ENCODE measurements around the gene KLHL2. TPM values are rescaled to one million over a fixed set of nuclear protein-coding genes. Genes with fewer than 3 reads are reported as not detected.

KLHL2 gene
- total RNA-seq, 4 donors from 2014 or later: 6.1 to 68.2 (median 26.2) TPM

DNA sequence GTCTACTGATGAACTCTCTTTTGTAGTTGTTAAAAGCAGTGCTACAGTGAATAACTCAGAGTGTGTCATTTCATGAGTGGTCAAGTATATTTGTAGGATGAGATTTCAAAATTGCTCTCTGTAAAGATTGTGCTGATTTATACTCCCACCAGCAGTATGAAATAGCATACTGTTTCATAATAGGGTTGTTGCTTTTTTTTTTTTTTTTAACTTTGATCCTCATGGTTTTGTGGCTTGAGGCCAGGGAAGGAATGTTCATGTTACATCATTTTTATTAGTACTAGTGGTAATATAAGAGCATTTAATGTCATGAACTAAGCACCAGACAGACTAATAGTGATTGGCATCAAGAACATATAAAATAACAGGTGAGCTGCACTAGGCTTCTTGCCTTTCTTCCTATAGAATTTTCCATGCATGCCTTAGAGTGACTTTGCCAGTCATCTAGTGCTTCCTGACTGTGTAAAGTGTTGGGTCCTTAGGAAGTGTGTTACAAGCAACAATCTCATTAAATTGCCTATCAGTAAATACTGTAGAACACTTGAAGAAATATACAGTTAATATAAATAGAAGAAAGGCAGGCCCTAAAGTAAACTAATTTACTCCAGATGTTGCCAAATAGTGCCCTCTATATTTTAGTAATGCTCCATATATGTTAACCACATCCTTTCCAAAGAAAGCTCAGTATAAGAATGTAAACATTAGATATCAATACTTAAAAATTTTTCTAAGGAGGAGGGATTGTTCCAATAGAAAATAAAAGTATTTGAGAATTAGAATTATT lies 81.5 kb downstream of the KLHL2 start:
- TF ChIP-seq, protein P1, sequence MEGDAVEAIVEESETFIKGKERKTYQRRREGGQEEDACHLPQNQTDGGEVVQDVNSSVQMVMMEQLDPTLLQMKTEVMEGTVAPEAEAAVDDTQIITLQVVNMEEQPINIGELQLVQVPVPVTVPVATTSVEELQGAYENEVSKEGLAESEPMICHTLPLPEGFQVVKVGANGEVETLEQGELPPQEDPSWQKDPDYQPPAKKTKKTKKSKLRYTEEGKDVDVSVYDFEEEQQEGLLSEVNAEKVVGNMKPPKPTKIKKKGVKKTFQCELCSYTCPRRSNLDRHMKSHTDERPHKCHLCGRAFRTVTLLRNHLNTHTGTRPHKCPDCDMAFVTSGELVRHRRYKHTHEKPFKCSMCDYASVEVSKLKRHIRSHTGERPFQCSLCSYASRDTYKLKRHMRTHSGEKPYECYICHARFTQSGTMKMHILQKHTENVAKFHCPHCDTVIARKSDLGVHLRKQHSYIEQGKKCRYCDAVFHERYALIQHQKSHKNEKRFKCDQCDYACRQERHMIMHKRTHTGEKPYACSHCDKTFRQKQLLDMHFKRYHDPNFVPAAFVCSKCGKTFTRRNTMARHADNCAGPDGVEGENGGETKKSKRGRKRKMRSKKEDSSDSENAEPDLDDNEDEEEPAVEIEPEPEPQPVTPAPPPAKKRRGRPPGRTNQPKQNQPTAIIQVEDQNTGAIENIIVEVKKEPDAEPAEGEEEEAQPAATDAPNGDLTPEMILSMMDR (IDR thresholded peaks at IDR 0.05): no peak
- H3K4me3 ChIP-seq: no peak overlapping the region
- intact Hi-C loops (cut with DNase I; ENCODE audit: low total_unique reads): no loop called here
- H3K4me1 ChIP-seq: no peaks in the 10 kb centered on the region
- H3K27me3 ChIP-seq: no peaks in the 10 kb centered on the region
- H3K9me3 ChIP-seq: no peaks in the 10 kb centered on the region
- no peak for DNase-seq
- no peaks in the 10 kb centered on the region for H3K36me3 ChIP-seq
- no peak overlapping the region for H3K27ac ChIP-seq

- no peak for DNase-seq
- no peak overlapping the region for H3K27ac ChIP-seq
- H3K4me1 ChIP-seq: no peaks in the 10 kb centered on the region
- H3K9me3 ChIP-seq: no peaks in the 10 kb centered on the region
- TF ChIP-seq, protein P1 (IDR thresholded peaks at IDR 0.05): no peak
- TF ChIP-seq POLR2A (IDR thresholded peaks at IDR 0.05): no peak
- no peaks in the 10 kb centered on the region for H3K27me3 ChIP-seq
- intact Hi-C loops (cut with DNase I; ENCODE audit: low total_unique reads): no loop called here
- H3K4me3 ChIP-seq: no peak overlapping the region
- no peaks in the 10 kb centered on the region for H3K36me3 ChIP-seq
Observed at GRCh38 chr4:165289423-165289785, 82.0 kb downstream of the KLHL2 start.

- DNase-seq: no peak
- Histone ChIP-seq H3K27me3 (no peaks in the 10 kb centered on the region), H3K4me1 (no peaks in the 10 kb centered on the region), H3K4me3 (no peak overlapping the region), H3K9me3 (no peaks in the 10 kb centered on the region), H3K36me3 (no peaks in the 10 kb centered on the region), H3K27ac (no peak overlapping the region)
- intact Hi-C loops (cut with DNase I; ENCODE audit: low total_unique reads): no loop called here
- no peak for TF ChIP-seq POLR2A (IDR thresholded peaks at IDR 0.05)
- TF ChIP-seq, protein P1 (IDR thresholded peaks at IDR 0.05): no peak
Observed at GRCh38 chr4:165293061-165293460, 85.7 kb downstream of the KLHL2 start.

DNA sequence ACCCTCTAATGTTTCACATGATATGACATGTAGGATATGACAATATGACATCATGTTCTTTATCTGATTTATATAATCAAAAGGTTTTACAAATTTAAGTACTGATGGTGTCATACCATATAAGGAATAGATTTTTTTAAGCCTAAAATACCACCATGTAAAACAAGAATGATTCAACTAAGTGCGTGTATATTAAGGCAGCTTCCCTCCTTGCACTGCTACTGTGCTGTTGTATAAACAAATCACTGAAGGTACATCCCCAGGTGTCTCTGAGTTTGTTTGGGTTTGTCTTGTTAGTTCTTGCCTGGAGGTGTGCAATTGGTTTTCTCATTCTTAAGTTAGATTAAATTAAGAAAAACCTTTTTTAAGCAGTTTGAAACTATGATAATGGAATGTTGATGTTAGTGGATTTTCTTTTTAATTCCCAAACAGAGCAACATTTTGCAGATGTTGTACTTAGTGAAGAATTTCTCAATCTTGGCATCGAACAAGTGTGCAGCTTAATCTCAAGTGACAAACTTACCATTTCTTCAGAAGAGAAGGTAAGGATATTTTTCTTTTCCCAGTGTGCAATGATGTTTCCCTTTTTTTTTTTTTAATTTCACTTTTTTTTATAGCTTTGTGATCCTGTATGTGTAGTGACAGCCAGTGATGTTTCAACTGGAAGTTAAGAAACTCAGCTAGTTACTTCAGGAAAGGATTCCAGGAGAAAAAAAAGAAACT lies 86.7 kb downstream of the KLHL2 start:
- intact Hi-C loops (cut with DNase I; ENCODE audit: low total_unique reads): no loop called here
- DNase-seq: no peak
- peak overlapping the region in 1 of 2 donors; percentile 30 for H3K27ac ChIP-seq
- H3K4me3 ChIP-seq: no peak overlapping the region
- TF ChIP-seq, protein P1 (IDR thresholded peaks at IDR 0.05): no peak
- TF ChIP-seq POLR2A (IDR thresholded peaks at IDR 0.05): no peak
- no peaks in the 10 kb centered on the region for H3K36me3 ChIP-seq
- H3K4me1 ChIP-seq: no peaks in the 10 kb centered on the region
- H3K27me3 ChIP-seq: no peaks in the 10 kb centered on the region
- H3K9me3 ChIP-seq: no peaks in the 10 kb centered on the region

DNA sequence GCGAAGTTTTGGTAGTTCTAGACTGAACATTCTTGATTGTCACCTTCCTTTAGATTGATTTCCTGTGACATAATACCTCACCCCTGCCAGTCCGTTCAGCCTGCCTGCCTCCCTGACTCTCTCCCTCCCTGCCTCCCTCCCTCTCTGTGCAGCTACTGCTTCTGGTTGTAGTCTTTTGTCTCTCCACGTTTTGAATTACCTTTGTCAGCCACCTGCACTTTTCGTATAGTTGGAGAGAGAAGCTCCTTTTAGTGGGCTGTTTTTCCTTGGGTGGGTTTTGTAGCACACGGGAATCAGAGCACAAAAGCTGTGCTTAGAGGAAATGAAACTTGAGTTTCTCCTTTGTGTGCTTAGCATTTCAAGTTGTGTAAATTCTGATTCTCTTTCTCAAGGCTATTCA lies 87.5 kb downstream of the KLHL2 start:
- intact Hi-C loops (cut with DNase I; ENCODE audit: low total_unique reads): no loop called here

More for the DNA sequence above, 87.5 kb downstream of the KLHL2 start:
- no peak for DNase-seq
- Histone ChIP-seq H3K9me3 (no peaks in the 10 kb centered on the region), H3K27ac (peak overlapping the region in 1 of 2 donors; percentile 30), H3K4me1 (no peaks in the 10 kb centered on the region), H3K4me3 (no peak overlapping the region), H3K36me3 (no peaks in the 10 kb centered on the region), H3K27me3 (no peaks in the 10 kb centered on the region)
- TF ChIP-seq POLR2A (IDR thresholded peaks at IDR 0.05): no peak
- TF ChIP-seq, protein P1 (IDR thresholded peaks at IDR 0.05): no peak
